Fibroblast of lung (primary cell): ENCODE data around the gene SHISA5. TPM values are rescaled to one million over a fixed set of nuclear protein-coding genes. Genes with fewer than 3 reads are reported as not detected.

Experiments
- DNase-seq, 2 donors: peaks; one replicate each; pipeline versions ENCODE4 v3.0.0 to v3.0.0-alpha.2; 2010; ENCODE audit warnings: low read depth in 2 of 2
- H2AFZ ChIP-seq: 2 replicates; pipeline ENCODE4 v1.5.1; 2012; ENCODE audit warnings: low read length, control low read depth, inconsistent platforms
- H3K27ac ChIP-seq: 2 replicates; pipeline ENCODE4 v1.5.1; 2011; ENCODE audit warnings: low read length, control low read depth; ENCODE audit not compliant: insufficient read depth
- H3K27me3 ChIP-seq: 2 replicates; pipeline ENCODE4 v1.5.1; 2011; ENCODE audit warnings: mild to moderate bottlenecking, low read length; ENCODE audit not compliant: control insufficient read depth, insufficient read depth
- H3K36me3 ChIP-seq: 2 replicates; pipeline ENCODE4 v1.5.1; 2011; ENCODE audit warnings: low read length; ENCODE audit not compliant: control insufficient read depth, insufficient read depth
- H3K4me1 ChIP-seq: 2 replicates; pipeline ENCODE4 v1.5.1; 2011; ENCODE audit warnings: low read length; ENCODE audit not compliant: control insufficient read depth, insufficient read depth; ENCODE audit errors: extremely low read depth
- H3K4me2 ChIP-seq: 2 replicates; pipeline ENCODE4 v1.5.1; 2011; ENCODE audit warnings: low read length, control low read depth; ENCODE audit not compliant: insufficient read depth; ENCODE audit errors: extremely low read depth
- H3K4me3 ChIP-seq, 4 experiments: fragments of 200-600 bp in 1 of 4; sonication (generic) in 1 of 4; replicated peaks in 1 of 4; 2 replicates each; pipeline ENCODE4 v1.5.1; 2011 to 2016; ENCODE audit warnings: low read length in 4 of 4, low read depth in 3 of 4, mild to moderate bottlenecking in 3 of 4, control low read depth in 2 of 4, inconsistent platforms in 1 of 4, mixed read lengths in 1 of 4; ENCODE audit not compliant: insufficient read depth in 1 of 4; ENCODE audit errors: control extremely low read depth in 1 of 4
- H3K79me2 ChIP-seq: 2 replicates; pipeline ENCODE4 v1.5.1; 2012; ENCODE audit warnings: mild to moderate bottlenecking, low read length, inconsistent platforms; ENCODE audit not compliant: control insufficient read depth, insufficient read depth
- H3K9ac ChIP-seq: 2 replicates; pipeline ENCODE4 v1.5.1; 2011; ENCODE audit warnings: mild to moderate bottlenecking, low read length, control low read depth; ENCODE audit not compliant: insufficient read depth
- H3K9me3 ChIP-seq: 2 replicates; pipeline ENCODE4 v1.5.1; 2012; ENCODE audit warnings: low read depth, low read length; ENCODE audit not compliant: control insufficient read depth, insufficient read depth
- H4K20me1 ChIP-seq: 2 replicates; pipeline ENCODE4 v1.5.1; 2011; ENCODE audit warnings: low read length; ENCODE audit not compliant: control insufficient read depth, insufficient read depth; ENCODE audit errors: extremely low read depth
- EZH2 ChIP-seq: IDR thresholded peaks from 2 replicates; pipeline ENCODE4 v1.5.1; 2012; ENCODE audit warnings: low read length, control low read depth, mild to moderate bottlenecking; ENCODE audit errors: missing control alignments
- polyA plus RNA-seq, 2 donors: library from polyadenylated mRNA; depleted of rRNA in 1 of 2; stranded (reverse) in 1 of 2; unstranded in 1 of 2; fragments of >200 nt; gene quantifications; 2 replicates each; pipeline ENCODE4 v1.2.1, GENCODE V29; 2011 to 2012; ENCODE audit warnings: missing spikeins in 1 of 2
- total RNA-seq: library from RNA; depleted of rRNA; stranded (reverse); fragments of >200 nt; gene quantifications from 2 replicates; pipeline ENCODE4 v1.2.1, GENCODE V29; 2014
- TF ChIP-seq, protein P1 (sequence below), 2 donors: IDR thresholded peaks in 1 of 2; conservative IDR thresholded peaks in 1 of 2; 1 replicate in 1 of 2; 2 replicates in 1 of 2; pipeline ENCODE4 v1.5.1; 2011 to 2012; ENCODE audit warnings: low read length in 2 of 2, control low read depth in 1 of 2, inconsistent platforms in 1 of 2, low read depth in 1 of 2, mild to moderate bottlenecking in 1 of 2

Gene SHISA5
- total and polyA plus RNA-seq, 2 donors (not counting 1 experiment from before 2014, with no cell fraction given): 136 to 139 TPM

DNA sequence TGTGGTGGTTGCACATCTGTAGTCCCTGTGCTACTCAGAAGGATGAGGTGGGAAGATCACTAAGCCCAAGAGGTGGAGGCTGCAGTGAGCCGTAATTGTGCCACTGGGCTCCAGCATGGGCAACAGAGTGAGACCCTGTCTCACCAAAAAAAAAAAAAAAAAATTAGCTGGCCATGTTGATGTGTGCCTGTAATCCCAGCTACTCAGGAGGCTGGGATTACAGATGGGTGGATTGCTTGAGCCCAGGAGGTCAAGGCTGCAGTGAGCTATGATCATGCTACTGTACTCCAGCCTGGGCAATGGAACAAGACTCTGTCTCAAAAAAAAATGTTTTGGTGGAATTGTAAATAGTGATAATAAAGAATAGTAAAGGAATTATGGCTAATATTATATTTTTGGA is 47.5 kb downstream of the SHISA5 start:
- Histone ChIP-seq H3K9ac (no peak overlapping the region), H3K79me2 (no peaks in the 10 kb centered on the region), H3K36me3 (peaks cover 13% of the 10 kb centered on the region), H3K4me2 (no peak overlapping the region), H3K27ac (no peak overlapping the region), H3K4me3 (no peak overlapping the region), H2AFZ (no peak overlapping the region), H3K9me3 (no peaks in the 10 kb centered on the region), H3K27me3 (no peaks in the 10 kb centered on the region), H4K20me1 (no peaks in the 10 kb centered on the region), H3K4me1 (no peaks in the 10 kb centered on the region)
- DNase-seq: no peak
- TF ChIP-seq, protein P1, sequence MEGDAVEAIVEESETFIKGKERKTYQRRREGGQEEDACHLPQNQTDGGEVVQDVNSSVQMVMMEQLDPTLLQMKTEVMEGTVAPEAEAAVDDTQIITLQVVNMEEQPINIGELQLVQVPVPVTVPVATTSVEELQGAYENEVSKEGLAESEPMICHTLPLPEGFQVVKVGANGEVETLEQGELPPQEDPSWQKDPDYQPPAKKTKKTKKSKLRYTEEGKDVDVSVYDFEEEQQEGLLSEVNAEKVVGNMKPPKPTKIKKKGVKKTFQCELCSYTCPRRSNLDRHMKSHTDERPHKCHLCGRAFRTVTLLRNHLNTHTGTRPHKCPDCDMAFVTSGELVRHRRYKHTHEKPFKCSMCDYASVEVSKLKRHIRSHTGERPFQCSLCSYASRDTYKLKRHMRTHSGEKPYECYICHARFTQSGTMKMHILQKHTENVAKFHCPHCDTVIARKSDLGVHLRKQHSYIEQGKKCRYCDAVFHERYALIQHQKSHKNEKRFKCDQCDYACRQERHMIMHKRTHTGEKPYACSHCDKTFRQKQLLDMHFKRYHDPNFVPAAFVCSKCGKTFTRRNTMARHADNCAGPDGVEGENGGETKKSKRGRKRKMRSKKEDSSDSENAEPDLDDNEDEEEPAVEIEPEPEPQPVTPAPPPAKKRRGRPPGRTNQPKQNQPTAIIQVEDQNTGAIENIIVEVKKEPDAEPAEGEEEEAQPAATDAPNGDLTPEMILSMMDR (conservative IDR thresholded peaks at IDR 0.05 in 1 of 2, IDR thresholded peaks at IDR 0.05 in 1 of 2; ENCODE audit: low read depth in 1 of 2, low read length in 2 of 2): no peak
- TF ChIP-seq EZH2: no peak

DNA sequence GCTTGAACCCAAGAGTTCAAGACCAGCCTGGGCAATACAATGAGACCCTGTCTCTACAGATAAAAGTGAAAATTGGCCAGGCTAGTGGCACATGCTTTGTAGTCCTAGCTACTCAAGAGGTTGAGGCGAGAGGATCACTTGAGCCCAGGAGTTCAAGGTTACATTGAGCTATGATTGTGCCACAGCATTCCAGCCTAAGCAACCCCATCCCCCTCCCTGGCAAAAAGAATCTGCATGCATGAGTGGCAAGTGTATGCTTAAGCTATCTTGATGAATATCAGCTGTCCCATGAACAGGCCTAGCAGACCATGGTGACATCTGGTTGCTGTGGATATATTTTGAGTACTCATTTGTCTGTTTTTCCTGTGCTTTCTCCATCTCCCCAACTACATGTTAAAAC is 52.7 kb downstream of the SHISA5 start:
- no peak overlapping the region for H3K9ac ChIP-seq
- no peaks in the 10 kb centered on the region for H3K9me3 ChIP-seq
- H3K27ac ChIP-seq: no peak overlapping the region
- H3K36me3 ChIP-seq: peaks cover 5% of the 10 kb centered on the region
- no peak overlapping the region for H3K4me3 ChIP-seq
- TF ChIP-seq EZH2: no peak
- TF ChIP-seq, protein P1 (conservative IDR thresholded peaks at IDR 0.05 in 1 of 2, IDR thresholded peaks at IDR 0.05 in 1 of 2; ENCODE audit: low read depth in 1 of 2, low read length in 2 of 2): no peak
- H3K27me3 ChIP-seq: no peaks in the 10 kb centered on the region
- H3K4me2 ChIP-seq: no peak overlapping the region
- DNase-seq: no peak
- no peaks in the 10 kb centered on the region for H4K20me1 ChIP-seq
- no peak overlapping the region for H2AFZ ChIP-seq
- H3K4me1 ChIP-seq: peaks cover 4% of the 10 kb centered on the region
- H3K79me2 ChIP-seq: peaks cover 16% of the 10 kb centered on the region

DNA sequence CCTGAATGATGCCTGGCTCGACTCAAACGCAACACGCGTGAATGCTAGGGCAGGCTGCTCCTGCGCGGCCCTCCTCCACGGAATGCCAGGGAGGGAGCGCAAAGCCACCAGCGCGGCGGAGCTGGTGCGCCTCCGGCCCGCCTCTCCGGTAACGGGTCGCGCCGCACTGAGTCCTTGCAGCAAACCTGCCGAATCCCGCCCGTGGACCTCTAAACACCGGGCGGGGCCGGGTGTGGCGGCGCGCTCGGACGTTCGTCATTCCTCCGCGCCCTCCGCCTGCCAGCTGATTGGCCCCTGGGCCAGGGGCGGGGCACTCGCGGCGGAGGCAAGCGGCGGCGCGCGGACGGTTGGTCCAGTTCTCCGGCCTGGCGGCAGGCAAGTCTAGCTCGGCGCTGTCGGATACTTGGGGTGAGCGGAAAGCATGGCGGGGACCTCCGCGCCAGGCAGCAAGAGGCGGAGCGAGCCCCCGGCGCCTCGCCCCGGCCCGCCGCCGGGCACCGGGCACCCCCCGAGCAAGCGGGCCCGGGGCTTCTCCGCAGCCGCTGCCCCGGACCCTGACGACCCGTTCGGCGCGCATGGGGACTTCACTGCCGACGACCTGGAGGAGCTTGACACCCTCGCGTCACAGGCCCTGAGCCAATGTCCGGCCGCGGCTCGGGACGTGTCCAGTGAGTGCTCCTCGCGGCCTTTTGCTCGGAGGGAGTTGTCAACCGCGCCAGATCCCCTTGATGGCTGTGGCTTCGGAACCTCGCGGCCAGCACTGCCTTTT is 57.4 kb downstream of the SHISA5 start, which contains the start of gene ATRIP:
Gene ATRIP, plus strand, starts transcription at position 313 of the 769 bp plus-strand sequence. Its CDS starts 109 bp downstream, at position 422.
- Histone ChIP-seq H2AFZ (peak within 1 kb of the TSS; percentile 94), H3K4me2 (peak within 1 kb of the TSS; percentile 99), H3K4me3 (peak within 1 kb of the TSS; percentile 86 to 94 (median 90)), H3K9me3 (no peaks in the 10 kb centered on the region), H4K20me1 (no peaks in the 10 kb centered on the region), H3K9ac (peak within 1 kb of the TSS; percentile 85), H3K4me1 (peaks cover 9% of the 10 kb centered on the region), H3K79me2 (peaks cover 34% of the 10 kb centered on the region), H3K36me3 (peaks cover 7% of the 10 kb centered on the region), H3K27ac (peak within 1 kb of the TSS; percentile 50), H3K27me3 (no peaks in the 10 kb centered on the region)
- TF ChIP-seq, protein P1 (conservative IDR thresholded peaks at IDR 0.05 in 1 of 2, IDR thresholded peaks at IDR 0.05 in 1 of 2; ENCODE audit: low read depth in 1 of 2, low read length in 2 of 2): no peak
- no peak for TF ChIP-seq EZH2
- DNase-seq: peak; percentile 80 to 86
